ENCODE measurements around the gene TRAF3. TPM values are rescaled to one million over a fixed set of nuclear protein-coding genes. Genes with fewer than 3 reads are reported as not detected.
A peak's percentile ranks its signal among the peaks of the same experiment; 100 is the strongest.
"Not testable (repeated sequence)": the region's sequence is repeated elsewhere in the genome, so short reads cannot be mapped to it uniquely, and the experiment has no call there.

TRAF3 gene
- total RNA-seq, 1 donor from 2014 or later = 18.8 TPM

GRCh38 chr14:102749393-102750305, 27.6 kb upstream of the TRAF3 start:
- no peak for DNase-seq (ENCODE audit: low spot score)

GRCh38 chr14:102750376-102750775, 26.9 kb upstream of the TRAF3 start:
- DNase-seq (ENCODE audit: low spot score) (no peak), ATAC-seq (no peak)
- intact Hi-C loops (cut with DNase I) = no loop called here

More at GRCh38 chr14:102749393-102750305, 27.6 kb upstream of the TRAF3 start:
- intact Hi-C loops (cut with DNase I) = no loop called here
- no peak for ATAC-seq

- intact Hi-C loops (cut with DNase I) = no loop called here
Observed at GRCh38 chr14:102751088-102751487, 26.2 kb upstream of the TRAF3 start.

GRCh38 chr14:102752239-102752847, 24.9 kb upstream of the TRAF3 start:
- DNase-seq (ENCODE audit: low spot score) (no peak), ATAC-seq (no peak)
- intact Hi-C loops (cut with DNase I) = no loop called here

More at GRCh38 chr14:102751088-102751487, 26.2 kb upstream of the TRAF3 start:
- DNase-seq (ENCODE audit: low spot score) (no peak), ATAC-seq (no peak)

GRCh38 chr14:102754370-102755262, 22.6 kb upstream of the TRAF3 start:
- DNase-seq (ENCODE audit: low spot score) (no peak), ATAC-seq (no peak)
- intact Hi-C loops (cut with DNase I) = no loop called here

GRCh38 chr14:102757646-102758045, 19.6 kb upstream of the TRAF3 start:
- no peak for DNase-seq (ENCODE audit: low spot score)
- intact Hi-C loops (cut with DNase I) = no loop called here
- no peak for ATAC-seq

- ATAC-seq (no peak), DNase-seq (ENCODE audit: low spot score) (no peak)
- intact Hi-C loops (cut with DNase I) = no loop called here
Observed at GRCh38 chr14:102758087-102758486, 19.2 kb upstream of the TRAF3 start.

GRCh38 chr14:102759456-102760187, 17.6 kb upstream of the TRAF3 start:
- intact Hi-C loops (cut with DNase I) = no loop called here
- no peak for ATAC-seq
- DNase-seq (ENCODE audit: low spot score) = no peak

GRCh38 chr14:102760496-102761193, 16.6 kb upstream of the TRAF3 start:
- DNase-seq (ENCODE audit: low spot score) = no peak
- intact Hi-C loops (cut with DNase I) = no loop called here
- peak; percentile 34 for ATAC-seq

- no peak for DNase-seq (ENCODE audit: low spot score)
- no peak for ATAC-seq
- intact Hi-C loops (cut with DNase I) = no loop called here
Observed at GRCh38 chr14:102761206-102761605, 16.0 kb upstream of the TRAF3 start.

- ATAC-seq = no peak
- intact Hi-C loops (cut with DNase I) = no loop called here
- no peak for DNase-seq (ENCODE audit: low spot score)
Observed at GRCh38 chr14:102764220-102764671, 13.0 kb upstream of the TRAF3 start.

GRCh38 chr14:102765770-102766169, 11.5 kb upstream of the TRAF3 start:
- intact Hi-C loops (cut with DNase I); DNase-seq (ENCODE audit: low spot score); ATAC-seq: not testable (repeated sequence)

GRCh38 chr14:102768223-102769048, 8.8 kb upstream of the TRAF3 start:
- no peak for DNase-seq (ENCODE audit: low spot score)
- intact Hi-C loops (cut with DNase I) = no loop called here
- peak; percentile 71 for ATAC-seq

GRCh38 chr14:102769049-102769327, 8.3 kb upstream of the TRAF3 start:
- no peak for DNase-seq (ENCODE audit: low spot score)
- no peak for ATAC-seq
- intact Hi-C loops (cut with DNase I) = no loop called here

- ATAC-seq = no peak
- intact Hi-C loops (cut with DNase I) = loop anchor here (10.0 kb wide), 1 partner anchor 154 kb away; the partner anchor contains the start of gene AMN
Observed at GRCh38 chr14:102770147-102771123, 6.8 kb upstream of the TRAF3 start.

GRCh38 chr14:102771144-102771543, 6.1 kb upstream of the TRAF3 start:
- DNase-seq (ENCODE audit: low spot score) (no peak), ATAC-seq (no peak)
- intact Hi-C loops (cut with DNase I) = loop anchor here (10.0 kb wide), 1 partner anchor 154 kb away; the partner anchor contains the start of gene AMN

More at GRCh38 chr14:102770147-102771123, 6.8 kb upstream of the TRAF3 start:
- no peak for DNase-seq (ENCODE audit: low spot score)

Measured in sciatic nerve (tissue), 2 donors.